Iris pigment epithelial cell (primary cell): ENCODE data around the gene RCHY1.
"Not testable (repeated sequence)": the region's sequence is repeated elsewhere in the genome, so short reads cannot be mapped to it uniquely, and the experiment has no call there.

Experiments used
- DNase-seq: peaks from one replicate; pipeline ENCODE4 v3.0.0-alpha.2; 2011; ENCODE audit warnings: low read depth

RCHY1 gene

DNA sequence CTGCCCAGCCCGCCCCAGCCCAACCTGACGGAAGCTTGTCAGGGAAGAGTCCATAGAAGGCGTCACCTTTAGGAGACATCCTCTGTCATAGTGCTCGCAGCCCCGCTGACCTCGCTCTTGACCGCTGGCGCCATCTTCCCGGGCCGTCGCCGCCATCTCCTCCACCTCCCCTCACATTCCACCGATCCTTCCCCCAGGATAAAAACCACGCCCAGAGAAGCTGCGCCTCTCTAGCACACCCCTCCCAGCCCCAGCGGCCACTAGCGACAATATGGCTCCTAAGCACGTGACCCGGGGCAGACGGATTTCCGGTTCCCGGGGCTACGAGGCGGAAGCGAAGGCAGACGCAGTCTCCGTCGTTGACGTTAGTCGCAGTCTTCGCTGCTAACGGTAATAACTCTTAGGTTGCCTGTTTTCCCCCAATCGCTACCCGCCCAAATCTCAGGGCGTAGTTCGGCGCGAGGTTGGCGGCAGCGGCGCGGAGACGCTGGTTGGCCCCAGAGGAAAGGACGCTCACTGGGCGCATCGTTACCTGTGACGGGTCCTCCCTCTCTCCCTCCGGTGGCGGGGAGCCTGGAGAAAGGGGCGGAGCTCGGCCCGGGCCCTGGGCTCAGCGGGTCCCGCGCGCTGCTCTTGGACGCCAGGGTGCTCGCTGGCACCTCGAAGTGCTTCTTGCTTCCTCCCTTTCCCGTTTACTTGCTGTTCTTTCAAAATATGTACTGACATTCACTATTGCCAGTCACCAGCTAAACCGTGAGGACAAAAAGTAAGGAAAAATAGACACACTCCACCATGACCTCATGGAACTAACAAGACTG is at the start of gene RCHY1, which contains the start of gene THAP6:
TSS of gene RCHY1 (minus strand) at position 273 of the 818 bp plus-strand sequence. CDS start at position 156, 117 bp downstream.
TSS of gene THAP6 (plus strand) at position 343 of the 818 bp plus-strand sequence. CDS start 980 bp downstream, outside the sequence.
- peak; percentile 95 for DNase-seq

DNA sequence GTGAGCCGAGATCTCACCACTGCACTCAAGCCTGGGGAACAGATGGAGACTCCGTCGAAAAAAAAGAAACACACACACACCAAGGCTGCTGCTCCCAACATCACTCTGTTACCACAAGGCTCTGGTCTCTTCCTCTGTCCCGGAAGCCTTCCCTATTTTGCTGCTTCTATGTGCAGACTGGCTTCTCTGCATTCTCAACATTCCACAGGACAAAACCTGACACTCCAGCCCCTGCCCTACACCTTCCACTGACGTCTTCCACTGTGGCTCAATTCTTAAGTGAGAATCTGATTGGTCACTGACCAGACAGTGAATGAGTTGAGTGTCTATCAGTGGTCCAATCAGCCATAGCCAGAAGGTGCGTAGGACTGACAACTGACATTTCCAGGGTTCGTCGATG is 47.6 kb upstream of the RCHY1 start:
- peak; percentile 36 for DNase-seq

DNA sequence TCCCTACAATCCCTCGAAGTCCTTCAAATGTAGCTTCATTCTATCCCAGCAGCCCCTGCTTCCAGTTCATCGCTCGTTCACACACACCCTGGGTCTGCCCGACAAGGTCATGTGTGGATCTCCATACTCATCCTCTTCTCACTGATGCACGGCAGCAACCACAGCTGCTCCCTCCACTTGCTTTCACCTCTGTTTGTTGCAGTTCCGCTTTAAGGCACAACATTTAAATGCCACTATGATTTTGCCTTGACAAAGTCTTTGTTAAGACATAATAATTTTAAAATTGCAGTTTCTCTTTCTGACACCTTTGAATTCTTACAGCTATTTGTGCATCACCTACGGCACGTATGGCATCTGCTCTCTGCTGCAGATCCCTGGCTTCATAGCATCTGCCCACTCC is 43.5 kb upstream of the RCHY1 start:
- no peak for DNase-seq

DNA sequence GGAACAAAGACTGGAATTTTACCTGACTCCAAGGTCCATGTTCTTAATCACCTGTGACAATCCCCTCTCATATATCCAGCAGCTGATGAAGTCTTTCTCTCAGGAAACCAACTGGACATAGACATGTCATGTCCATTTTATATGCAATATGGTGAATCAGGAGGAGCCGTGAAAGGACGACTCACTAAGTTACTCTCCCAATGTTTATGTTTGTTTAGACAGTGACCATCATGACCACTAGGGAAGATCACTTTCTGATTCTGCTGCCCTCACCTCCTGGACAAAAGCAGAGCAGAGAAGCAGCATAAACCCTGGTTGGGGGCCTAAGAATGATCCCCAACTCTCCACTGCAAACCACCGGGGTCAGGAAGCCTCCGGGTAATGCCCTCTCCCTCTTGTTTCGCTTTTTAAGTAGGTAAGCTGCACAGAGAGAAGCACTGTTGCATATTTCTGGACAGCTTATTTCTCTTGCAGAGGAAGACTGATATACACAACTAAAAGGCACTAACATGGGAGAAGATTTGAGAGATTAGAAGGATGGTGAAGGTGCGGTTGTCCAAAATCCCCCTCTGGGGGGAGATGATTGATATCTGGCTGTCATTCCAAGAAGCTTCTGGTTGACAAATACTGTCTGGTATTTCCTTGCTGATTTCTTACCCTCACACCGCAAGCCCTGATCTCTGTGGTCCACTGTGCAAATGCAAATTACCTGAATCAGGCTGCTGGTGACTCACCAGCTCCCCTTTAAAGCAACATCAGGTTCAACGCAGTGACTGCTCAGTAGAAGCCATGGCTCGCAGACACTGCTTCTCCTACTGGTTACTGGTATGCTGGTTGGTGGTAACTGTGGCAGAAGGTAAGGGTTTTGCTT is 41.3 kb upstream of the RCHY1 start, which contains the start of gene ODAPH:
TSS of gene ODAPH (plus strand) at position 773 of the 871 bp plus-strand sequence. CDS start at position 790, 17 bp downstream.
- DNase-seq, result peak; percentile 87

DNA sequence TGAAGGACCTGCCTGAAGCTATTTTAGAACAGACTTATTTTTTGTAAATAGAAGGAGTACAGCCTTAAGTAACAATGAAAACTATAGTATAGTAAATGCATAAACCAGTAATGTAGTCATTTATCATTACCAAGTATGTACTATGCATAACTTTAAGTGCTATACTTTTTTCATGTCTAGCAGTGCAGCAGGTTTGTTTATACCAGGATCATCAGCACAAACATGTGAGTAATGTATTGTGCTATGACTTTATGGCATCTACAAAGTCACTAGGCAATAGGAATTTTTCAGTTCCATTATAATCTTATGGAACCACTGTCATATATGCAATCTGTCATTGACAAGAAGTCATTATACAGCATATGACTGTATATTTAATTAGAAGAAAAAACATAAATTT is 38.2 kb upstream of the RCHY1 start:
- no peak for DNase-seq

DNA sequence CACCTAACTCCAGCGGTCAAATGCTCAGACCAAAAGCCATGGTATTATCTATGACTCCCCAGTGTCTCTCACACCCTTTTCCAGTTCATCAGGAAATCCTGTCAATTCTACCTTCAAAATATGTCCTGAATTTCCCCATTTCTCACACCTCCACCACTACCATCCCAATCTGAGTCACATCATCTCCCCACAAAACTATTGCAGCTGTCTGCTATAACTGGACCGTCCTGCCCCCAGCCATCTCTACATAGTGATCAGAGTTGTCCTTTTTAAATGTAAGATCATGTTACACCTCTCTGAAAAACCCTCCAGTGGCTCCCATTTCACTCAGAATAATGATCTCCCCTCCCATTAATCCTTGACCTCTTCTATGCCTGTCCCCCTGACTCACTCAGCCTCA is 34.8 kb upstream of the RCHY1 start:
- no peak for DNase-seq

DNA sequence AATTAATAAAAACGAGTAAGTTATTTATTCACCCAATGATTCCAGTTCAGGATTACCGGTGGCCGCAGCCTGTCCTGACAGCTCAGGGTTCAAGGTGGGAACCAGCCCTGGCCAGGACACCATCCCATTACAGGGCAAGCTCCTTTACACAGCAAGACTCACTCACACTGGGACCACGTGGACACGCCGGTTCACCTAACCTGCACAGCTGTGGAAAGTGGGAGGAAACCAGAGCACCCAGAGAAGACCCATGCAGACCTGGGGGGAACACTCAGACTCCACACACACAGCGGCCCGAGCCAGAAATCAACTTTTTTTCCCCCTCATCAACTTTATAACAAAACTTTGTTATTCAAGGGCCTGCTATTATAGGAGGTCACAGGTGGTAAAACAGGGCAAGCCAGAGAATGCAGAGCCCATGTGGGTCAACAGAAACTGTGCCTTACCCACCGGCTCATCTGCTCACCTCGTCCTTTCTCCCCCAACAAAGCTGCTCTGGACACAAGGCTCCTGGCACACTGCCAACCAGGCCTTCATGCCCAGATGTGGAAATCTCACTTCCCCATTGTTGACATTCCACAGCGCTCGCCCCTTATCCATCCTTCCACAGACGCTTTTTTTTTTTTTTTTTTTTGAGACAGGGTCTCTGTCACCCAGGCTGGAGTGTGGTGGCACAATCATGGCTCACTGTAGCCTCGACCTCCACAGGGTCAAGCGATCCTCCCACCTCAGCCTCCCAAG is 33.6 kb upstream of the RCHY1 start:
- peak; percentile 46 for DNase-seq

DNA sequence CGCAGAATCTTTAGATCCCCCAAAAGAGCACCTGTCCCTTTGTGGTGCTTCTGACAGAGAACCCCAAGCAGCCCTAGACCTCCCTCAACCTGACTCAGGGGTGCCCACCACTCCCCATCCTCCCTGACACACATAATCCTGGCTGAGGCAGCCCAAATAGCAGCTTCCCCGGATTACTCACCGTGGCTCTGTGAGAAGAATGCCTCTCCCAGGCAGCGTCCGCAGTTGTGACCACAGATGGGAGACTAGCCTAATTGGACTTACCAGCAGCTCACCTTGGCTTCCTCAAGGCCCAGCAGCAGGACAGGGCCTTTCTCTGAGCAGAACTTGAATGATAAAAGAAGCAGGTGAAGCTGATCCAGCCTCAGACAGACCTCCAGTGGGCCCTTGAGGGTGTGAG is 31.3 kb upstream of the RCHY1 start:
- peak; percentile 63 for DNase-seq

DNA sequence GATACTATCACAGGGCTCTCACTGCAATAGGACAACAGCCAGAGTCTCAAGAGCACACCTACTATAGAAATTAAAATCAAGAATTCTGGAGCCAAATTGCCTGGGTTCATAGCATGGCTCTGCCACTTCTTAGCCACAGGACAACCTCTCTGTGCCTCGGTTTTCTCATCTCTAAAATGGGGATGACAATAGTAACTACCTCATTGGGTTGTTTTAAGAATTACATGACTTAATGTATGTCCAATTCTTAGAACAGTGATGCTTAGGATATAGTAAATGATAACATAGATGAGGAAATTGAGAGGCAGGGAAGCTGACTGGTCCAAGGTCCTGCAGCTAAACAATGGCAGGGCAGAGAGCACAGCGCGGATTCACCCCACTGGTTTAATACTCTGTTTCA is 30.7 kb upstream of the RCHY1 start:
- DNase-seq, result no peak

DNA sequence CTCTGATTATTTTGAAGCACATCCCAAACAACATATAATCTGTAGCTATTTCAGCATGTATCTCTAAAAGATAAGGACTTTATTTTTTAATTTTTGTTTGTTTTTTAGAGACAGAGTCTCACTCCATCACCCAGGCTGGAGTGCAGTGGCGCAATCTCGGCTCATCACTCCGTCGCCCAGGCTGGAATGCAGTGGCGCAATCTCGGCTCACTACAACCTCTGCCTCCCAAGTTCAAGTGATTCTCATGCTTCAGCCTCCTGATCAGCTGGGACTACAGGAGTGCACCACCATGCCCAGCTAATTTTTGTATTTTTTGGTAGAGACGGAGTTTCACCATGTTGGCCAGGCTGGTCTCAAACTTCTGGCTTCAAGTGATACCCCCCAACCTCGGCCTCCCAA is 30.0 kb upstream of the RCHY1 start:
- peak; percentile 56 for DNase-seq

DNA sequence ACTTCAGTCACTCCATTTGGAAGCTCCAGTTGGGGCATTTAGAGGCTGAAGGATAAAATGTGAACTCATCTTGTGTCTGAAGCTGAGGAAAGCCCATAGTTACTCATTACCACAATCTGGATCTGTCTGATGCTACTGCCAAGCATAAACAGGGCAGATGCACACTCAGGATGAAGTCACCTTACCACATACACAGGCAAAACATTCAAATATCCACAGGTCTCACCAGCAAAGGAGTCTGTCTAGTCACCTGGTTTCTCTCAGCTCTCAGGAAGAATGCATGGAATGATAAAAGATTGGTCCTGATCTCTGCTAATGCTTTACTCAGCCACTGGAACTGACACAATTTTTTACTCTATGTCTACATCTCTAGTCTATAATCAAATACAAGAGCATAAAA is 28.6 kb upstream of the RCHY1 start:
- DNase-seq, result peak; percentile 96

DNA sequence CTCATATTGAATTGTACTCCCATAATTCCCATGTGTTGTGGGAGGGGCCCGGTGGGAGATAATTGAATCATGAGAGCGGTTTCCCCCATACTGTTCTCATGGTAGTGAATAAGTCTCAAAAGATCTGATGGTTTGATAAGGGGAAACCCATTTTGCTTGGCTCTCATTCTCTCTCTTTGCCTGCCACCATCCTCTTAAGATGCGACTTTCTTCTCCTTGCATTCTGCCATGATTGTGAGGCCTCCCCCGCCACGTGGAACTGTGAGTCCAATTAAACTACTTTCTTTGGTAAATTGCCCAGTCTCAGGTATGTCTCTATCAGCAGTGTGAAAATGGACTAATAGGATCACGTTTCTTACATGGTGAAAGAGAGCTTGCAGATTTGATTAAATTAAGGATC is 23.1 kb upstream of the RCHY1 start:
- DNase-seq, result not testable (repeated sequence)

DNA sequence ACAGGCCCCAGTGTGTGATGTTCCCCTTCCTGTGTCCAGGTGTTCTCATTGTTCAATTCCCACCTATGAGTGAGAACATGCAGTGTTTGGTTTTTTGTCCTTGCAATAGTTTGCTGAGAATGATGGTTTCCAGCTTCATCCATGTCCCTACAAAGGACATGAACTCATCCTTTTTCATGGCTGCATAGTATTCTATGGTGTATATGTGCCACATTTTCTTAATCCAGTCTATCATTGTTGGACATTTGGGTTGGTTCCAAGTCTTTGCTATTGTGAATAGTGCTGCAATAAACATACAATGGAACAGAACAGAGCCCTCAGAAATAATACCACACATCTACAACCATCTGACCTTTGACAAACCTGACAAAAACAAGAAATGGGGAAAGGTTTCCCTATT is 19.7 kb upstream of the RCHY1 start:
- DNase-seq, result not testable (repeated sequence)

DNA sequence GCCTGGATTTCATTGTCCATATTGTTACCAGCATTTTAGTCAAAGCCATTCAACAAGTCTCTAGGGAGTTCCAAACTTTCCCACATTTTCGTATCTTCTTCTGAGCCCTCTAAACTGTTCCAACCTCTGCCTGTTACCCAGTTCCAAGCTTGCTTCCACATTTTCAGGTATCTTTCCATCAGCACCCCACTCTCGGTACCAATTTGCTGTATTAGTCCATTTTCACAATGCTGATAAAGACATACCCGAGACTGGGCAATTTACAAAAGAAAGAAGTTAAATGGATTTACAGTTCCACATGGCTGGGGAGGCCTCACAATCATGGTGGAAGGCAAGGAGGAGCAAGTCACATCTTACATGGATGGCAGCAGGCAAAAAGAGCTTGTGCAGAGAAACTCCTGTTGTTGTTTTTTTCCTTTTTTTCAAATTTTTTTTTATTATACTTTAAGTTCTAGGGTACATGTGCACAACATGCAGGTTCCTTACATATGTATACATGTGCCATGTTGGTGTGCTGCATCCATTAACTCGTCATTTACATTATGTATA is 19.2 kb upstream of the RCHY1 start:
- DNase-seq, result not testable (repeated sequence)

DNA sequence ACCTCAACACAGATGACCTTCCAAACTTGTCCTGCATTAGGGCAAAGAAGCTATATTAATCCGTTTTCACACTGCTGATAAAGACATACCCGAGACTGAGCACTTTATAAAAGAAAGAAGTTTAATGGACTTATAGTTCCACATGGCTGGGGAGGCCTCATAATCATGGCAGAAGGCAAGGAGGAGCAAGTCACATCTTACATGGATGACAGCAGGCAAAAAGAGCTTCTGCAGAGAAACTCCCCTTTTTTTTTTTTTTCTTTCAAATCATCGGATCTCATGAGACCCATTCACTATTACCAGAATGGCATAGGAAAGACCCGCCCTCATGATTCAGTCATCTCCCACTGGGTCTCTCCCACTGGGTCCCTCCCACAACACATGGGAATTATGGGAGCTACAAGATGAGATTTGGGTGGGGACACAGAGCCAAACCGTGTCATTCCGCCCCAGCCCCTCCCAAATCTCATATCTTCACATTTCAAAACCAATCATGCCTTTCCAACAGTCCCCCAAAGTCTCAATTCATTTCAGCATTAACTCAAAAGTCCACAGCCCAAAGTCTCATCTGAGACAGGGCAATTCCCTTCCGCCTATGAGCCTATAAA is 17.4 kb upstream of the RCHY1 start:
- not testable (repeated sequence) for DNase-seq

DNA sequence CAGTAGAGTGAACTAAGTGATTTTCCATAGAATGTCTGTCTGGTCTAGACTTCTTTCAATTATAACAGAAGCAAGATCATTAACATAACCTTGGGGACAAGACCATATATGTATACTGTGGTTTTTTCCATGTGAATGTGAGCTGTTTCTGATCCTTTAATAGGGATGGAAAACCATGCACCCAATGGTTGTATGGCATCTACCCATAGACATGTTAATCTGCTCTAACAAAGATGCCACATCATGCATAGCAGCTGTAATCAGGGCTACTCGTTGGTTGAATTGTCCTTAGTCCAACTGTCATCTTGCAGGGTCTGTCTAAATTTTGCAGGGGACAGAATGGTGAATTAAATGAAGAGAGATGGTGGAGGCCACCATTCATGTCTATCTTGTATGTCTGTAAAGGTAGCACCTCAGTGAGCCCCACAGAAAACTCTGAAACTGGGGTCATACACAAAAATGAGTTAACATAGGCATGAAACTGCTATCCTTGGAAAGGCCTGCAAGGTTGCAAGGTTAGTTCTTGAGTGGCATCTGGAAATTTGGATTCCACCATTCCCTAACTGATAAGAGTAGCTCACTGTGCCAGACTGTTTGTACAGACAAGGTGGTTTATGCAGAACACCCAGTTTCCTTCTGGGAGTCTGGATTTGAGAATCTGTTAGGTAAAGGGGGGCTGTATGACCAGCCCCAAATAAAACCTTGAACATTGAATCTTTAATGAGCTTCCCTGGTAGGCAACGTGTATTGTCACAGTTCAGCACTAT is 16.5 kb upstream of the RCHY1 start:
- no peak for DNase-seq

DNA sequence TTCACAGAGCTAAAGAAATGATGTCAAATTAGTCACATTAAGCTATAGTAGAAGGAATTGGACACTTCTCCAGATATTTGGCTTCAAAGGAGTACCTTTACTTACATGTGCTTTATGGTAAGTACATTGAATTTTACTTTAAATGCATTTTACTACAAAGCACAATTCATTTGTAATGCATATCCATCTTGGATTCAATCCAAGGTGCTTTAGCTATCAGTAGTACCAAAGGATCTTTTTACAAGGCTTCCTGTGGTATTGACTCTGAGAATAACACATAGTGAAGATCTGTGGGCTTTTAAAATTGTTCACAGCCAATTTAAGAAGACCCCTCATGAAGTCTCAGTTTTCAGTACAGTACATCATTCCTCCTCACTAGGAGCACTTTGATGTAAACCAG is 13.3 kb upstream of the RCHY1 start:
- no peak for DNase-seq

DNA sequence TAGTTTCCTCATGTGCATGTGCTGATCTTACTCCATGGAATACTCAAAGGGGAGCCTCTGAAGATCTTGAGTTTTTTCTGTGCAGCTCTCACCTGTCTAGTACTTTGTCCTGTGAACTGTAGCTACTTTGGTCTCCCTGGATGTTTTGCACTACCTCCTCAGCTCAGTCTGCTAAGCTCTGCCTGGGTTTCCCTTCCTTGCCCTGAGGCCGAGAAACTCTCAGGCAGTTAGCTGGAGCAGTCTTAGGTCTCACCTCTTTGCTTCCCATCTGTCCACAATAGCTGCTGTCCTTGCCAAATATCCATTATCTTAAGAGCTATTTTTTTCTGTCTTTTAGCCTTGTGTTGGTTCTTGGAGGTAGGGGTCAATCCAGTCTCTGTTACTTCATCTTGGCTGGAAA is 11.7 kb upstream of the RCHY1 start:
- DNase-seq, result no peak

DNA sequence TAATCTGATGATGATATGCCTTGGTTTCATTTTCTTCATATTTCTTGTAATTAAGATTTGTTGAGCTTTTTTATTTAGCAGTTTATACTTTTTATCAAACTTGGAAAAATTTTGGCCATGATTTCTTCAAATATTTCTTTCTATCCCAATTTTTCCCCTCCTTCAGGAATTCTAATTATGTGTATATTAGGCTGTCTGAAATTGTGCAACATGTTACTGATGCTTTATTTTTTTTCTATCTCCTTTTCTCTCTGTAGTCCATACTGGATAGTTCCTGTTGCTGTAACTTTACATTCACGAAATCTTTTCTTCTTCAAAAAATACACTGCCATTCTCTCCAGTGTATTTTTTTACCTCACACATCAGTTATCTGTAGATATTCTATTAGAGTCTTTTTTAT is 10.9 kb upstream of the RCHY1 start:
- no peak for DNase-seq

DNA sequence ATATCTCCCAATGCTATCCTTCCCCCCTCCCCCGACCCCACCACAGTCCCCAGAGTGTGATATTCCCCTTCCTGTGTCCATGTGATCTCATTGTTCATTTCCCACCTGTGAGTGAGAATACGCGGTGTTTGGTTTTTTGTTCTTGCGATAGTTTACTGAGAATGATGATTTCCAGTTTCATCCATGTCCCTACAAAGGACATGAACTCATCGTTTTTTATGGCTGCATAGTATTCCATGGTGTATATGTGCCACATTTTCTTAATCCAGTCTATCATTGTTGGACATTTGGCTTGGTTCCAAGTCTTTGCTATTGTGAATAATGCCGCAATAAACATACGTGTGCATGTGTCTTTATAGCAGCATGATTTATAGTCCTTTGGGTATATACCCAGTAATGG is 5.2 kb upstream of the RCHY1 start:
- not testable (repeated sequence) for DNase-seq

DNA sequence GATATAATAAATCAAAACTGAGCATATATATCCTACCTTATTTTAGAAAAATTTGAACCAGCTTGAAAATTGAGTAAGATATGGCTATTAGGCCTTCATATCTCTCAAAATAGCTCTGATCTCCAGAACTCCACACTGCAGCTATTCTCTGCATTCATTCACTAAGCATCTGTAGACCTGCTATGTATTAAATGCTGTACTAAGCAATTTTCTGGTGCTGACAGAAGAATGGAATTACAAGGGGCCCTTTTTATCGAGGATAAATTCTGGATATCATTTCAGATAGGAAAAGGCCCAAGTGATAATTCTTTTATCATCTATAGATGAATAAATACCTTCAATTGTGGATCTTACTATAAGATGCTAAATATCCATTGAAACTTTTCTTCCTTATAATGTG is 1.9 kb upstream of the RCHY1 start:
- DNase-seq, result no peak
